IMR-90 (cell line): ENCODE results near the gene CELF6. TPM values are rescaled to one million over a fixed set of nuclear protein-coding genes. Genes with fewer than 3 reads are reported as not detected.

Source experiments
- ATAC-seq: fragments of 200-7000 bp; cut with Tn5 transposase; 2 replicates; pipeline ENCODE4 v1.9.1; 2020; ENCODE audit warnings: low read depth, mild to moderate bottlenecking, moderate library complexity
- BruUV-seq: library from RNA; stranded (reverse); fragments of 400-500 nt; replicated peaks from 2 replicates; lab custom pipeline; 2021; lab: Mats Ljungman, UMichigan
- CTCF ChIA-PET: fragments of 300-600 bp; formaldehyde crosslinking; extraction: SDS; loops from one replicate; lab custom pipeline; 2021; ENCODE audit warnings: antibody characterized with exemption; lab: Yijun Ruan, JAX
- POLR2A ChIA-PET: fragments of 300-600 bp; sonication (Branson Sonifier 250); formaldehyde crosslinking; loops from one replicate; lab custom pipeline; 2022; ENCODE audit warnings: antibody characterized with exemption; ENCODE audit not compliant: unreplicated experiment; lab: Charles Lee
- DNase-seq: peaks from one replicate; pipeline ENCODE4 v3.0.0; 2013
- H2AFZ ChIP-seq: replicated peaks from 2 replicates; pipeline ENCODE3; 2013; ENCODE audit warnings: low read length, mild to moderate bottlenecking; ENCODE audit not compliant: poor library complexity
- H2AK5ac ChIP-seq: 2 replicates; pipeline ENCODE4 v1.6.1; 2013; ENCODE audit warnings: low read depth, low read length, inconsistent platforms
- H2AK9ac ChIP-seq: replicated peaks from 2 replicates; pipeline ENCODE3; 2013; ENCODE audit warnings: mild to moderate bottlenecking, low read depth, low read length, moderate library complexity; ENCODE audit not compliant: poor library complexity
- H2BK120ac ChIP-seq: 2 replicates; pipeline ENCODE4 v1.6.1; 2013; ENCODE audit warnings: low read depth, low read length, inconsistent platforms
- H2BK15ac ChIP-seq: 3 replicates; pipeline ENCODE4 v1.6.1; 2013; ENCODE audit warnings: low read depth, low read length, inconsistent platforms
- H2BK20ac ChIP-seq: 2 replicates; pipeline ENCODE4 v1.6.1; 2013; ENCODE audit warnings: low read depth, mild to moderate bottlenecking, inconsistent platforms, low read length, moderate library complexity
- H2BK5ac ChIP-seq: 2 replicates; pipeline ENCODE4 v1.6.1; 2013; ENCODE audit warnings: mild to moderate bottlenecking, low read depth, low read length, inconsistent platforms; ENCODE audit not compliant: poor library complexity, severe bottlenecking
- H3K14ac ChIP-seq: replicated peaks from 2 replicates; pipeline ENCODE4 v1.6.1; 2013; ENCODE audit warnings: low read depth, low read length, inconsistent platforms
- H3K18ac ChIP-seq: 2 replicates; pipeline ENCODE4 v1.6.1; 2013; ENCODE audit warnings: low read depth, low read length, control low read depth
- H3K23ac ChIP-seq: 2 replicates; pipeline ENCODE4 v1.6.1; 2013; ENCODE audit warnings: low read depth, low read length, inconsistent platforms
- H3K27ac ChIP-seq: 2 replicates; pipeline ENCODE4 v1.5.1; 2013; ENCODE audit warnings: mild to moderate bottlenecking, control low read depth, low read length; ENCODE audit not compliant: insufficient read depth
- H3K27me3 ChIP-seq: 2 replicates; pipeline ENCODE4 v1.6.1; 2013; ENCODE audit warnings: low read length; ENCODE audit not compliant: control insufficient read depth, insufficient read depth
- H3K36me3 ChIP-seq: 2 replicates; pipeline ENCODE4 v1.6.1; 2013; ENCODE audit warnings: low read length, mixed read lengths; ENCODE audit not compliant: control insufficient read depth, insufficient read depth
- H3K4ac ChIP-seq: 2 replicates; pipeline ENCODE4 v1.6.1; 2013; ENCODE audit warnings: low read depth, low read length, inconsistent platforms
- H3K4me1 ChIP-seq: 2 replicates; pipeline ENCODE4 v1.6.1; 2013; ENCODE audit warnings: low read length, mixed read lengths; ENCODE audit not compliant: control insufficient read depth, insufficient read depth
- H3K4me2 ChIP-seq: 2 replicates; pipeline ENCODE4 v1.6.1; 2013; ENCODE audit warnings: low read depth, mild to moderate bottlenecking, control low read depth, low read length, moderate library complexity
- H3K4me3 ChIP-seq: 2 replicates; pipeline ENCODE4 v1.5.1; 2013; ENCODE audit warnings: low read depth, mild to moderate bottlenecking, control low read depth, low read length, moderate library complexity; ENCODE audit not compliant: insufficient read depth
- H3K56ac ChIP-seq: 2 replicates; pipeline ENCODE4 v1.6.1; 2013; ENCODE audit warnings: low read length, inconsistent platforms; ENCODE audit not compliant: insufficient read depth; ENCODE audit errors: extremely low read depth
- H3K79me1 ChIP-seq, 2 experiments: 2 replicates each; pipeline ENCODE4 v1.6.1; 2013; ENCODE audit warnings: low read length in 2 of 2, inconsistent platforms in 1 of 2, low read depth in 1 of 2
- H3K9ac ChIP-seq: 2 replicates; pipeline ENCODE4 v1.6.1; 2013; ENCODE audit warnings: low read depth, low read length, control low read depth
- H3K9me1 ChIP-seq: 2 replicates; pipeline ENCODE4 v1.6.1; 2013; ENCODE audit warnings: low read length, inconsistent platforms; ENCODE audit not compliant: insufficient read depth
- H3K9me3 ChIP-seq: 2 replicates; pipeline ENCODE4 v1.6.1; 2013; ENCODE audit warnings: low read length; ENCODE audit not compliant: control insufficient read depth, insufficient read depth
- H4K20me1 ChIP-seq: 2 replicates; pipeline ENCODE4 v1.6.1; 2013; ENCODE audit warnings: low read length, inconsistent platforms; ENCODE audit not compliant: insufficient read depth
- H4K5ac ChIP-seq: 2 replicates; pipeline ENCODE4 v1.6.1; 2013; ENCODE audit warnings: mild to moderate bottlenecking, low read depth, low read length, control low read depth
- H4K8ac ChIP-seq, 2 experiments: 2 replicates each; pipeline ENCODE4 v1.6.1; 2013; ENCODE audit warnings: low read depth in 2 of 2, low read length in 2 of 2, control low read depth in 1 of 2, inconsistent platforms in 1 of 2
- H4K91ac ChIP-seq: 2 replicates; pipeline ENCODE4 v1.6.1; 2013; ENCODE audit warnings: low read depth, low read length, inconsistent platforms; ENCODE audit not compliant: insufficient read depth
- BHLHE40 ChIP-seq: fragments of 150-350 bp; IDR thresholded peaks from 2 replicates; pipeline ENCODE4 v1.6.1; 2016; ENCODE audit warnings: mild to moderate bottlenecking, low read depth, low read length
- CHD1 ChIP-seq: IDR thresholded peaks from 2 replicates; pipeline ENCODE4 v1.6.1; 2012; ENCODE audit warnings: low read depth, low read length, improper control_type of control experiment
- ELK1 ChIP-seq: fragments of 150-350 bp; IDR thresholded peaks from 2 replicates; pipeline ENCODE4 v1.6.1; 2016; ENCODE audit warnings: low read depth, mild to moderate bottlenecking, low read length, moderate library complexity, borderline replicate concordance
- FOS ChIP-seq: fragments of 150-350 bp; IDR thresholded peaks from 2 replicates; pipeline ENCODE4 v1.6.1; 2016; ENCODE audit warnings: low read depth, low read length
- MAFK ChIP-seq: IDR thresholded peaks from 2 replicates; pipeline ENCODE4 v1.6.1; 2012; ENCODE audit warnings: low read depth, low read length, improper control_type of control experiment
- MAZ ChIP-seq: IDR thresholded peaks from 2 replicates; pipeline ENCODE4 v1.6.1; 2012; ENCODE audit warnings: low read depth, mild to moderate bottlenecking, low read length, improper control_type of control experiment, moderate library complexity, borderline replicate concordance
- MXI1 ChIP-seq: IDR thresholded peaks from 2 replicates; pipeline ENCODE4 v1.6.1; 2012; ENCODE audit warnings: low read depth, mild to moderate bottlenecking, low read length, moderate library complexity, borderline replicate concordance
- NFE2L2 ChIP-seq: fragments of 150-350 bp; IDR thresholded peaks from 2 replicates; pipeline ENCODE4 v1.6.1; 2016; ENCODE audit warnings: low read depth, mild to moderate bottlenecking, low read length
- RCOR1 ChIP-seq: IDR thresholded peaks from 2 replicates; pipeline ENCODE4 v1.6.1; 2012; ENCODE audit warnings: mild to moderate bottlenecking, low read length, improper control_type of control experiment; ENCODE audit not compliant: insufficient replicate concordance
- RFX5 ChIP-seq: IDR thresholded peaks from 2 replicates; pipeline ENCODE4 v1.8.0; 2012; ENCODE audit warnings: low read depth, mild to moderate bottlenecking, low read length, moderate library complexity
- SMC3 ChIP-seq: fragments of 150-350 bp; IDR thresholded peaks from 2 replicates; pipeline ENCODE4 v1.6.1; 2016; ENCODE audit warnings: low read depth, mild to moderate bottlenecking, antibody characterized with exemption, low read length, moderate library complexity
- WGBS, 2 experiments: methylation state at CpG; one replicate each; pipeline versions ENCODE4 v1.1.5 to v1.1.7; 2013; ENCODE audit warnings: missing lambda C conversion rate in 2 of 2; ENCODE audit not compliant: insufficient read length in 1 of 2; ENCODE audit errors: extremely low coverage in 2 of 2; 5-methylcytosine and 5-hydroxymethylcytosine counted together
- dilution Hi-C: fragments of 300-500 bp; cut with HindIII; formaldehyde crosslinking; loops from one replicate; pipeline ENCODE4 v1.14.3; 2018; ENCODE audit warnings: low sequenced_read_pairs; ENCODE audit not compliant: unreplicated experiment
- in situ Hi-C: fragments of 300-500 bp; cut with MboI; formaldehyde crosslinking; loops from 3 replicates; pipeline ENCODE4 v1.14.3; 2019; ENCODE audit warnings: low sequenced_read_pairs, inconsistent platforms, mixed read lengths
- intact Hi-C: fragments of 100-400 bp; cut with micrococcal nuclease; formaldehyde crosslinking; loops from 2 replicates; pipeline ENCODE4 v1.10.0; 2022
- polyA plus RNA-seq, 3 experiments: library from polyadenylated mRNA; depleted of rRNA; stranded (reverse); fragments of >200 nt; gene quantifications; 2 replicates each; pipeline ENCODE4 v1.2.3, GENCODE V29; 2012; ENCODE audit warnings: low replicate concordance in 1 of 3
- total RNA-seq: library from RNA; depleted of rRNA; stranded (reverse); fragments of >200 nt; gene quantifications from 2 replicates; pipeline ENCODE4 v1.2.3, GENCODE V29; 2012

The CELF6 gene
- total and polyA plus RNA-seq, 2 of the 4 experiments (the other 2 are of a cell fraction) = 0.07 TPM; not detected in 1

- TF ChIP-seq RCOR1 (no peak), MAFK (peak; percentile 73)
These were observed 82.7 kb downstream of the CELF6 start (continued) for GRCh38 chr15:72237029-72237852.

GRCh38 chr15:72236381-72237003 is 83.5 kb downstream of the CELF6 start:
- peak overlapping the region; percentile 91 to 99 for H4K8ac ChIP-seq
- H2BK20ac ChIP-seq = peak overlapping the region; percentile 99
- peak overlapping the region; percentile 100 for H2AK5ac ChIP-seq
- peak overlapping the region; percentile 95 for H3K18ac ChIP-seq
- peak overlapping the region; percentile 94 for H3K27ac ChIP-seq
- H3K4ac ChIP-seq = peak overlapping the region; percentile 100
- H3K36me3 ChIP-seq = peaks cover 7% of the 10 kb centered on the region
- DNase-seq (no peak), ATAC-seq (no peak)
- no TSS peak for BruUV-seq
- H4K20me1 ChIP-seq = no peaks in the 10 kb centered on the region
- POLR2A ChIA-PET = interaction anchor here (1.1 to 1.2 kb wide), 2 partner anchors 9 to 41 kb away, joined by 3 to 12 read pairs; no protein-coding TSS in a partner anchor
- H2BK120ac ChIP-seq = peak overlapping the region; percentile 99
- no CpG with 5 or more reads among the region's 2 CpGs for WGBS, 2 experiments
- peak overlapping the region; percentile 100 for H3K14ac ChIP-seq
- H2BK5ac ChIP-seq = peak overlapping the region; percentile 98
- H3K4me3 ChIP-seq = peak overlapping the region; percentile 39; the same call in 1 of the 2 replicates
- no peaks in the 10 kb centered on the region for H3K27me3 ChIP-seq
- peaks cover 20% of the 10 kb centered on the region for H3K9me1 ChIP-seq
- H2BK15ac ChIP-seq = peak overlapping the region; percentile 97
- dilution Hi-C loops = no loop called here
- H2AK9ac ChIP-seq = peak overlapping the region; percentile 98
- H3K23ac ChIP-seq = peak overlapping the region; percentile 100
- H2AFZ ChIP-seq = no peak overlapping the region
- H3K9ac ChIP-seq = peak overlapping the region; percentile 83
- peaks cover 15% of the 10 kb centered on the region for H3K4me1 ChIP-seq
- H3K4me2 ChIP-seq = peak overlapping the region; percentile 87
- intact Hi-C loops = no loop called here
- peaks cover 15 to 36% of the 10 kb centered on the region in 2 experiments; a peak in 3 of 4 replicates for H3K79me1 ChIP-seq
- in situ Hi-C loops = no loop called here
- peak overlapping the region; percentile 99 for H3K56ac ChIP-seq
- peak overlapping the region; percentile 94 for H4K5ac ChIP-seq
- no peaks in the 10 kb centered on the region for H3K9me3 ChIP-seq
- peak overlapping the region; percentile 99 for H4K91ac ChIP-seq
- CTCF ChIA-PET = no interaction called here
- TF ChIP-seq CHD1 = no peak
- no peak for TF ChIP-seq RCOR1
- no peak for TF ChIP-seq MXI1
- TF ChIP-seq BHLHE40 = no peak
- no peak for TF ChIP-seq ELK1
- no peak for TF ChIP-seq MAFK
- no peak for TF ChIP-seq NFE2L2
- no peak for TF ChIP-seq SMC3
- no peak for TF ChIP-seq RFX5
- TF ChIP-seq MAZ = no peak
- TF ChIP-seq FOS = no peak
